Upper lobe of left lung (tissue), 6 donors: ENCODE measurements around the gene ENOX1. TPM values are rescaled to one million over a fixed set of nuclear protein-coding genes. Genes with fewer than 3 reads are reported as not detected.

Experiments used
- ATAC-seq, 2 donors: fragments of 200-7000 bp; cut with Tn5 transposase; one replicate each; pipeline ENCODE4 v1.9.1; 2022; ENCODE audit warnings: mild to moderate bottlenecking in 2 of 2, moderate library complexity in 2 of 2; ENCODE audit not compliant: low FRiP score in 2 of 2
- DNase-seq, 2 donors: peaks; one replicate each; pipeline ENCODE4 v3.0.0-alpha.2; 2019 to 2020
- H3K27ac ChIP-seq, 4 donors: fragments of 200-600 bp; sonication (generic); one replicate each; pipeline ENCODE4 v1.5.1; 2016 to 2019
- H3K27me3 ChIP-seq, 4 donors: fragments of 200-600 bp; sonication (generic); one replicate each; pipeline ENCODE4 v1.5.1; 2017 to 2019
- H3K36me3 ChIP-seq, 4 donors: fragments of 200-600 bp; sonication (generic); one replicate each; pipeline ENCODE4 v1.5.1; 2016 to 2019
- H3K4me1 ChIP-seq, 4 donors: fragments of 200-600 bp; sonication (generic); one replicate each; pipeline ENCODE4 v1.5.1; 2018 to 2019
- H3K4me3 ChIP-seq, 4 donors: fragments of 200-600 bp; sonication (generic); one replicate each; pipeline ENCODE4 v1.5.1; 2017 to 2019; ENCODE audit warnings: mild to moderate bottlenecking in 2 of 4, moderate library complexity in 1 of 4
- H3K9me3 ChIP-seq, 4 donors: fragments of 200-600 bp; sonication (generic); one replicate each; pipeline ENCODE4 v1.5.1; 2018 to 2019
- CTCF ChIP-seq, 6 experiments: fragments of 450-650 bp in 4 of 6; fragments of 200-600 bp in 2 of 6; sonication (generic) in 2 of 6; IDR thresholded peaks; one replicate each; pipeline ENCODE4 v1.5.1; 2016 to 2019; ENCODE audit warnings: antibody characterized with exemption in 6 of 6
- EP300 ChIP-seq, 4 donors: sonication (generic); formaldehyde crosslinking; IDR thresholded peaks; one replicate each; pipeline ENCODE4 v1.5.1; 2017; ENCODE audit warnings: antibody characterized with exemption in 4 of 4, control low read depth in 2 of 4
- POLR2A ChIP-seq, 4 donors: fragments of 450-650 bp; IDR thresholded peaks; one replicate each; pipeline ENCODE4 v1.5.1; 2016 to 2017; ENCODE audit warnings: antibody characterized with exemption in 4 of 4, mild to moderate bottlenecking in 2 of 4
- POLR2AphosphoS5 ChIP-seq, 2 donors: sonication (generic); formaldehyde crosslinking; IDR thresholded peaks; one replicate each; pipeline ENCODE4 v1.5.1; 2017; ENCODE audit warnings: antibody characterized with exemption in 2 of 2
- WGBS, 2 donors: methylation state at CpG; one replicate each; pipeline ENCODE4 v1.1.5; 2017 to 2018; 5-methylcytosine and 5-hydroxymethylcytosine counted together
- total RNA-seq, 6 donors: library from RNA; depleted of rRNA in 4 of 6; stranded (reverse); fragments of >200 nt in 4 of 6; gene quantifications; one replicate each; pipeline versions ENCODE4 v1.1.0 to v1.2.1, GENCODE V29; 2016 to 2021
- donor health status: DM: no; HTN: no; CAD: no; lungs with moderate emphysema.
- donor health status: DM: no; HTN: yes; CAD: no; lungs with severe emphysema.

ENOX1 gene
- total RNA-seq, 6 donors from 2014 or later = 0.20 to 1.0 (median 0.46) TPM; not detected in 2

GRCh38 chr13:43365039-43365344 is 421.8 kb downstream of the ENOX1 start:
- H3K27me3 ChIP-seq = no peaks in the 10 kb centered on the region
- ATAC-seq (no peak), DNase-seq (peak in 1 of 2 donors; percentile 24)
- no peaks in the 10 kb centered on the region for H3K36me3 ChIP-seq
- 61 to 79% methylated on average over 3 of the region's 3 CpGs for WGBS, 2 donors
- H3K4me1 ChIP-seq = peaks cover 3 to 7% (median 6%) of the 10 kb centered on the region in 4 donors
- H3K27ac ChIP-seq = no peak overlapping the region
- H3K4me3 ChIP-seq = no peak overlapping the region
- no peaks in the 10 kb centered on the region for H3K9me3 ChIP-seq
- no peak for TF ChIP-seq CTCF (IDR thresholded peaks at IDR 0.05)
- no peak for TF ChIP-seq EP300 (IDR thresholded peaks at IDR 0.05)
- TF ChIP-seq POLR2A (IDR thresholded peaks at IDR 0.05) = no peak
- TF ChIP-seq POLR2AphosphoS5 (IDR thresholded peaks at IDR 0.05) = no peak

GRCh38 chr13:43364210-43365038 is 422.3 kb downstream of the ENOX1 start:
- Histone ChIP-seq H3K9me3 (no peaks in the 10 kb centered on the region), H3K36me3 (no peaks in the 10 kb centered on the region), H3K4me3 (no peak overlapping the region), H3K27me3 (no peaks in the 10 kb centered on the region), H3K27ac (no peak overlapping the region), H3K4me1 (peaks cover 3 to 7% (median 6%) of the 10 kb centered on the region in 4 donors)
- peak in 1 of 2 donors; percentile 88 for ATAC-seq
- DNase-seq = no peak
- WGBS, 2 donors = 33 to 44% methylated on average over 10 of the region's 10 CpGs
- TF ChIP-seq POLR2AphosphoS5 (IDR thresholded peaks at IDR 0.05) (no peak), EP300 (IDR thresholded peaks at IDR 0.05) (no peak), CTCF (IDR thresholded peaks at IDR 0.05) (no peak), POLR2A (IDR thresholded peaks at IDR 0.05) (no peak)

GRCh38 chr13:43363156-43363953 is 423.4 kb downstream of the ENOX1 start:
- Histone ChIP-seq H3K27me3 (no peaks in the 10 kb centered on the region), H3K4me3 (no peak overlapping the region), H3K9me3 (no peaks in the 10 kb centered on the region), H3K36me3 (no peaks in the 10 kb centered on the region), H3K27ac (no peak overlapping the region), H3K4me1 (peaks cover under 1 to 7% (median 3%) of the 10 kb centered on the region in 4 donors)
- WGBS, 2 donors = 71 to 72% methylated on average over 5 of the region's 5 CpGs
- TF ChIP-seq EP300 (IDR thresholded peaks at IDR 0.05) = no peak
- no peak for TF ChIP-seq CTCF (IDR thresholded peaks at IDR 0.05)
- TF ChIP-seq POLR2AphosphoS5 (IDR thresholded peaks at IDR 0.05) = no peak
- no peak for TF ChIP-seq POLR2A (IDR thresholded peaks at IDR 0.05)
- DNase-seq (no peak), ATAC-seq (peak in 1 of 2 donors; percentile 62)

- ATAC-seq = no peak
- DNase-seq = no peak
- no peaks in the 10 kb centered on the region for H3K36me3 ChIP-seq
- no peak overlapping the region for H3K27ac ChIP-seq
- TF ChIP-seq EP300 (IDR thresholded peaks at IDR 0.05) (no peak), POLR2AphosphoS5 (IDR thresholded peaks at IDR 0.05) (no peak), POLR2A (IDR thresholded peaks at IDR 0.05) (no peak), CTCF (IDR thresholded peaks at IDR 0.05) (no peak)
- WGBS, 2 donors = 89 to 95% methylated on average over 6 of the region's 6 CpGs
- H3K4me1 ChIP-seq = peaks cover 0 to 12% (median 0%) of the 10 kb centered on the region in 4 donors
- no peaks in the 10 kb centered on the region for H3K27me3 ChIP-seq
- no peak overlapping the region for H3K4me3 ChIP-seq
- H3K9me3 ChIP-seq = no peaks in the 10 kb centered on the region
Measured at GRCh38 chr13:43362556-43362955, 424.2 kb downstream of the ENOX1 start.
